Measurements from ENCODE around the gene NATD1. TPM values are rescaled to one million over a fixed set of nuclear protein-coding genes. Genes with fewer than 3 reads are reported as not detected.

Gene NATD1
- total and polyA plus RNA-seq, 2 of the 8 experiments (the other 6 are each of a cell fraction or from before 2014, with no cell fraction given): 5.4 to 8.4 TPM

DNA sequence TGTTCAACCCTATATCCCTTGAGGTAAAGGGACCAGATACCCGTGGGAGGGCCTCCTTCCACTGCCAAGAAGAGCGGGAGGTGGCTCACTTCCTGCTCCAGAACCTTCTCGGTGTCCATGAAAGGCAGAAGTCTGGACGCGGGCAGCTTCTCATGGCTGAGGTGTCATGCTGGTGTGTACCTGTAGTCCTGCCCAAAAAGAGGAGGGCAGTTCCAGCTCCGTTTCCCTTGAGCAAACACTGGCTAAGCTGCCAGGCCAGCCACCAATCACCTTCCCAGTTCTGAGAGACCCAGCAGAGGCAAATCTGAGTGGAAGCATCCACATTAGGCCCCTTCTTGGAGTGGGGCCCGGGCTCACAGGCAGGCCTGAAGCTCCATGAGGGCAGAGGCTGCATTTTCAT lies 44.9 kb downstream of the NATD1 start (continued):
- TF ChIP-seq, protein P1, sequence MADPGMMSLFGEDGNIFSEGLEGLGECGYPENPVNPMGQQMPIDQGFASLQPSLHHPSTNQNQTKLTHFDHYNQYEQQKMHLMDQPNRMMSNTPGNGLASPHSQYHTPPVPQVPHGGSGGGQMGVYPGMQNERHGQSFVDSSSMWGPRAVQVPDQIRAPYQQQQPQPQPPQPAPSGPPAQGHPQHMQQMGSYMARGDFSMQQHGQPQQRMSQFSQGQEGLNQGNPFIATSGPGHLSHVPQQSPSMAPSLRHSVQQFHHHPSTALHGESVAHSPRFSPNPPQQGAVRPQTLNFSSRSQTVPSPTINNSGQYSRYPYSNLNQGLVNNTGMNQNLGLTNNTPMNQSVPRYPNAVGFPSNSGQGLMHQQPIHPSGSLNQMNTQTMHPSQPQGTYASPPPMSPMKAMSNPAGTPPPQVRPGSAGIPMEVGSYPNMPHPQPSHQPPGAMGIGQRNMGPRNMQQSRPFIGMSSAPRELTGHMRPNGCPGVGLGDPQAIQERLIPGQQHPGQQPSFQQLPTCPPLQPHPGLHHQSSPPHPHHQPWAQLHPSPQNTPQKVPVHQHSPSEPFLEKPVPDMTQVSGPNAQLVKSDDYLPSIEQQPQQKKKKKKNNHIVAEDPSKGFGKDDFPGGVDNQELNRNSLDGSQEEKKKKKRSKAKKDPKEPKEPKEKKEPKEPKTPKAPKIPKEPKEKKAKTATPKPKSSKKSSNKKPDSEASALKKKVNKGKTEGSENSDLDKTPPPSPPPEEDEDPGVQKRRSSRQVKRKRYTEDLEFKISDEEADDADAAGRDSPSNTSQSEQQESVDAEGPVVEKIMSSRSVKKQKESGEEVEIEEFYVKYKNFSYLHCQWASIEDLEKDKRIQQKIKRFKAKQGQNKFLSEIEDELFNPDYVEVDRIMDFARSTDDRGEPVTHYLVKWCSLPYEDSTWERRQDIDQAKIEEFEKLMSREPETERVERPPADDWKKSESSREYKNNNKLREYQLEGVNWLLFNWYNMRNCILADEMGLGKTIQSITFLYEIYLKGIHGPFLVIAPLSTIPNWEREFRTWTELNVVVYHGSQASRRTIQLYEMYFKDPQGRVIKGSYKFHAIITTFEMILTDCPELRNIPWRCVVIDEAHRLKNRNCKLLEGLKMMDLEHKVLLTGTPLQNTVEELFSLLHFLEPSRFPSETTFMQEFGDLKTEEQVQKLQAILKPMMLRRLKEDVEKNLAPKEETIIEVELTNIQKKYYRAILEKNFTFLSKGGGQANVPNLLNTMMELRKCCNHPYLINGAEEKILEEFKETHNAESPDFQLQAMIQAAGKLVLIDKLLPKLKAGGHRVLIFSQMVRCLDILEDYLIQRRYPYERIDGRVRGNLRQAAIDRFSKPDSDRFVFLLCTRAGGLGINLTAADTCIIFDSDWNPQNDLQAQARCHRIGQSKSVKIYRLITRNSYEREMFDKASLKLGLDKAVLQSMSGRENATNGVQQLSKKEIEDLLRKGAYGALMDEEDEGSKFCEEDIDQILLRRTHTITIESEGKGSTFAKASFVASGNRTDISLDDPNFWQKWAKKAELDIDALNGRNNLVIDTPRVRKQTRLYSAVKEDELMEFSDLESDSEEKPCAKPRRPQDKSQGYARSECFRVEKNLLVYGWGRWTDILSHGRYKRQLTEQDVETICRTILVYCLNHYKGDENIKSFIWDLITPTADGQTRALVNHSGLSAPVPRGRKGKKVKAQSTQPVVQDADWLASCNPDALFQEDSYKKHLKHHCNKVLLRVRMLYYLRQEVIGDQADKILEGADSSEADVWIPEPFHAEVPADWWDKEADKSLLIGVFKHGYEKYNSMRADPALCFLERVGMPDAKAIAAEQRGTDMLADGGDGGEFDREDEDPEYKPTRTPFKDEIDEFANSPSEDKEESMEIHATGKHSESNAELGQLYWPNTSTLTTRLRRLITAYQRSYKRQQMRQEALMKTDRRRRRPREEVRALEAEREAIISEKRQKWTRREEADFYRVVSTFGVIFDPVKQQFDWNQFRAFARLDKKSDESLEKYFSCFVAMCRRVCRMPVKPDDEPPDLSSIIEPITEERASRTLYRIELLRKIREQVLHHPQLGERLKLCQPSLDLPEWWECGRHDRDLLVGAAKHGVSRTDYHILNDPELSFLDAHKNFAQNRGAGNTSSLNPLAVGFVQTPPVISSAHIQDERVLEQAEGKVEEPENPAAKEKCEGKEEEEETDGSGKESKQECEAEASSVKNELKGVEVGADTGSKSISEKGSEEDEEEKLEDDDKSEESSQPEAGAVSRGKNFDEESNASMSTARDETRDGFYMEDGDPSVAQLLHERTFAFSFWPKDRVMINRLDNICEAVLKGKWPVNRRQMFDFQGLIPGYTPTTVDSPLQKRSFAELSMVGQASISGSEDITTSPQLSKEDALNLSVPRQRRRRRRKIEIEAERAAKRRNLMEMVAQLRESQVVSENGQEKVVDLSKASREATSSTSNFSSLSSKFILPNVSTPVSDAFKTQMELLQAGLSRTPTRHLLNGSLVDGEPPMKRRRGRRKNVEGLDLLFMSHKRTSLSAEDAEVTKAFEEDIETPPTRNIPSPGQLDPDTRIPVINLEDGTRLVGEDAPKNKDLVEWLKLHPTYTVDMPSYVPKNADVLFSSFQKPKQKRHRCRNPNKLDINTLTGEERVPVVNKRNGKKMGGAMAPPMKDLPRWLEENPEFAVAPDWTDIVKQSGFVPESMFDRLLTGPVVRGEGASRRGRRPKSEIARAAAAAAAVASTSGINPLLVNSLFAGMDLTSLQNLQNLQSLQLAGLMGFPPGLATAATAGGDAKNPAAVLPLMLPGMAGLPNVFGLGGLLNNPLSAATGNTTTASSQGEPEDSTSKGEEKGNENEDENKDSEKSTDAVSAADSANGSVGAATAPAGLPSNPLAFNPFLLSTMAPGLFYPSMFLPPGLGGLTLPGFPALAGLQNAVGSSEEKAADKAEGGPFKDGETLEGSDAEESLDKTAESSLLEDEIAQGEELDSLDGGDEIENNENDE (IDR thresholded peaks at IDR 0.05; ENCODE audit: insufficient replicate concordance, low read length): no peak
- TF ChIP-seq EP300 (IDR thresholded peaks at IDR 0.05; ENCODE audit: borderline replicate concordance in 1 of 2, low read depth in 2 of 2, low read length in 2 of 2): no peak
